Measurements from ENCODE around the gene SPIN1. TPM values are rescaled to one million over a fixed set of nuclear protein-coding genes. Genes with fewer than 3 reads are reported as not detected.

Gene SPIN1
- total RNA-seq, 2 experiments from 2014 or later: 20.0 to 39.0 TPM

DNA sequence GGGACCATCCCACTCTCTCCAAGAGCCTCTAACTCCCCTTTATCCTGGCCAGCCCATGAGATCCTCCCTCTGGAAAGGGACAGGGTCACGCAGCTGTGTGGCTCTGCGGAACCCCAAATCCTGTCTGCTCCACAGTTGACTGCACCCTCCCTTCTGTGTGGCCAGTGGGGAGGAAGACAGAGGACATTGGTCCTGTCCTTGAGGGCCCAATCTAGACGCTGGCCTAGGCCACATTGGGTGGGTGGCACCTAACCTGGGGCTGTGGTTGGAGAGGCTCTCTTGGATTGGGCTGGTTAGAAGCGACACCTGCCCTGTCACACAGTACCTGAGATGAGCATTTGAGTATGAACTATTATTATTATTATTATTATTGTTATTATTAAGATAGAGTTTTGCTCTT, 134.1 kb downstream of the SPIN1 start:
- Histone ChIP-seq H3K27ac (ENCODE audit: low read depth, low read length, poor library complexity, severe bottlenecking) (no peak overlapping the region), H3K79me2 (ENCODE audit: insufficient read depth, low read depth, low read length) (no peaks in the 10 kb centered on the region), H3K36me3 (ENCODE audit: insufficient read depth, low read length) (no peaks in the 10 kb centered on the region), H2AFZ (ENCODE audit: low read length) (no peak overlapping the region), H3K9me3 (ENCODE audit: low read length) (no peaks in the 10 kb centered on the region), H4K20me1 (ENCODE audit: insufficient read depth, low read length) (no peaks in the 10 kb centered on the region), H3K4me2 (ENCODE audit: low read length) (no peak overlapping the region), H3K4me1 (ENCODE audit: insufficient read depth, low read length, poor library complexity, severe bottlenecking) (no peaks in the 10 kb centered on the region), H3K4me3 (ENCODE audit: low read depth, low read length, poor library complexity, severe bottlenecking) (no peak overlapping the region), H3K9me2 (ENCODE audit: insufficient read depth, low read length) (no peaks in the 10 kb centered on the region)
- TF ChIP-seq, protein P1, sequence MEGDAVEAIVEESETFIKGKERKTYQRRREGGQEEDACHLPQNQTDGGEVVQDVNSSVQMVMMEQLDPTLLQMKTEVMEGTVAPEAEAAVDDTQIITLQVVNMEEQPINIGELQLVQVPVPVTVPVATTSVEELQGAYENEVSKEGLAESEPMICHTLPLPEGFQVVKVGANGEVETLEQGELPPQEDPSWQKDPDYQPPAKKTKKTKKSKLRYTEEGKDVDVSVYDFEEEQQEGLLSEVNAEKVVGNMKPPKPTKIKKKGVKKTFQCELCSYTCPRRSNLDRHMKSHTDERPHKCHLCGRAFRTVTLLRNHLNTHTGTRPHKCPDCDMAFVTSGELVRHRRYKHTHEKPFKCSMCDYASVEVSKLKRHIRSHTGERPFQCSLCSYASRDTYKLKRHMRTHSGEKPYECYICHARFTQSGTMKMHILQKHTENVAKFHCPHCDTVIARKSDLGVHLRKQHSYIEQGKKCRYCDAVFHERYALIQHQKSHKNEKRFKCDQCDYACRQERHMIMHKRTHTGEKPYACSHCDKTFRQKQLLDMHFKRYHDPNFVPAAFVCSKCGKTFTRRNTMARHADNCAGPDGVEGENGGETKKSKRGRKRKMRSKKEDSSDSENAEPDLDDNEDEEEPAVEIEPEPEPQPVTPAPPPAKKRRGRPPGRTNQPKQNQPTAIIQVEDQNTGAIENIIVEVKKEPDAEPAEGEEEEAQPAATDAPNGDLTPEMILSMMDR (conservative IDR thresholded peaks at IDR 0.05; ENCODE audit: low read length): no peak
- no peak for TF ChIP-seq EZH2phosphoT487 (IDR thresholded peaks at IDR 0.05; ENCODE audit: borderline replicate concordance, low read depth, low read length)
- BruUV-seq (replicated peaks): no TSS peak
- intact Hi-C loops (cut with micrococcal nuclease; ENCODE audit: unreplicated experiment): no loop called here
- POLR2A ChIA-PET: no interaction called here
- DNase-seq (ENCODE audit: low spot score): no peak
- CTCF ChIA-PET (ENCODE audit: unreplicated experiment): no interaction called here

DNA sequence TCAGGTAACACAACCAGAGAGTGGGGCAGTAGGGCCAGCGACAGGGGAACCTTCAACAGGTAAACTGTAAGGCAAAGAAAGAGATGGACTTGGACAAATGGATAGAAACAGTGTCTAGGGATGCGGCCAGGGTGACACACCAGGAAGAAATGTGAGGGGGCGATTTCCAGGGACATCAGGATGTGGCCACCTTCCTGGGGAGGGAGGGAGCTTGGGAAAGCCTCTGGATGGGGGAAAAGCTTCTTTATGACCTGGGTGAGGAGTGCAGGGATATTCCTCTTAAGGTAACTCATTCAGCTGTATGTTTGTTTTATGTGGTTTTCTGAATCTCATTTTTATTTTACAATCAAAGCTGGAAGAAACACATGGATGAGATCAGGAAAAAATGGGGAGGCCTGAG, 134.8 kb downstream of the SPIN1 start:
- Histone ChIP-seq H4K20me1 (ENCODE audit: insufficient read depth, low read length) (no peaks in the 10 kb centered on the region), H3K9me3 (ENCODE audit: low read length) (no peaks in the 10 kb centered on the region), H3K9me2 (ENCODE audit: insufficient read depth, low read length) (no peaks in the 10 kb centered on the region), H3K4me1 (ENCODE audit: insufficient read depth, low read length, poor library complexity, severe bottlenecking) (no peaks in the 10 kb centered on the region), H3K27ac (ENCODE audit: low read depth, low read length, poor library complexity, severe bottlenecking) (no peak overlapping the region), H3K79me2 (ENCODE audit: insufficient read depth, low read depth, low read length) (no peaks in the 10 kb centered on the region), H3K36me3 (ENCODE audit: insufficient read depth, low read length) (no peaks in the 10 kb centered on the region), H2AFZ (ENCODE audit: low read length) (no peak overlapping the region), H3K4me2 (ENCODE audit: low read length) (no peak overlapping the region), H3K4me3 (ENCODE audit: low read depth, low read length, poor library complexity, severe bottlenecking) (no peak overlapping the region)
- BruUV-seq (replicated peaks): no TSS peak
- TF ChIP-seq, protein P1 (conservative IDR thresholded peaks at IDR 0.05; ENCODE audit: low read length): no peak
- TF ChIP-seq EZH2phosphoT487 (IDR thresholded peaks at IDR 0.05; ENCODE audit: borderline replicate concordance, low read depth, low read length): no peak
- ChIA-PET CTCF (ENCODE audit: unreplicated experiment) (no interaction called here), POLR2A (no interaction called here)
- no peak for DNase-seq (ENCODE audit: low spot score)
- intact Hi-C loops (cut with micrococcal nuclease; ENCODE audit: unreplicated experiment): no loop called here

- no peaks in the 10 kb centered on the region for H3K36me3 ChIP-seq (ENCODE audit: insufficient read depth, low read length)
- no peak overlapping the region for H3K4me3 ChIP-seq (ENCODE audit: low read depth, low read length, poor library complexity, severe bottlenecking)
- H3K27ac ChIP-seq (ENCODE audit: low read depth, low read length, poor library complexity, severe bottlenecking): no peak overlapping the region
- no peak for DNase-seq (ENCODE audit: low spot score)
- H3K9me2 ChIP-seq (ENCODE audit: insufficient read depth, low read length): no peaks in the 10 kb centered on the region
- CTCF ChIA-PET (ENCODE audit: unreplicated experiment): no interaction called here
- no peaks in the 10 kb centered on the region for H3K9me3 ChIP-seq (ENCODE audit: low read length)
- POLR2A ChIA-PET: no interaction called here
- no peaks in the 10 kb centered on the region for H3K79me2 ChIP-seq (ENCODE audit: insufficient read depth, low read depth, low read length)
- H3K4me2 ChIP-seq (ENCODE audit: low read length): no peak overlapping the region
- intact Hi-C loops (cut with micrococcal nuclease; ENCODE audit: unreplicated experiment): no loop called here
- BruUV-seq (replicated peaks): no TSS peak
- no peaks in the 10 kb centered on the region for H4K20me1 ChIP-seq (ENCODE audit: insufficient read depth, low read length)
- no peaks in the 10 kb centered on the region for H3K4me1 ChIP-seq (ENCODE audit: insufficient read depth, low read length, poor library complexity, severe bottlenecking)
- no peak overlapping the region for H2AFZ ChIP-seq (ENCODE audit: low read length)
- TF ChIP-seq EZH2phosphoT487 (IDR thresholded peaks at IDR 0.05; ENCODE audit: borderline replicate concordance, low read depth, low read length): no peak
- TF ChIP-seq, protein P1 (conservative IDR thresholded peaks at IDR 0.05; ENCODE audit: low read length): no peak
Measured at GRCh38 chr9:88524911-88525310, 136.7 kb downstream of the SPIN1 start.
